ENCODE measurements around the gene TWIST2.

Gene TWIST2

GRCh38 chr2:238956676-238957075 is 108.8 kb downstream of the TWIST2 start:
- DNase-seq (ENCODE audit: low read depth) = no peak
